IMR-90 (cell line): ENCODE results near the gene UBL7.

Experiments
- CHD1 ChIP-seq: IDR thresholded peaks from 2 replicates; pipeline ENCODE4 v1.6.1; 2012; ENCODE audit warnings: low read depth, low read length, improper control_type of control experiment
- CTCF ChIP-seq: conservative IDR thresholded peaks from 2 replicates; pipeline ENCODE4 v1.5.1; 2012; ENCODE audit warnings: mild to moderate bottlenecking, low read depth, low read length, improper control_type of control experiment
- MAFK ChIP-seq: IDR thresholded peaks from 2 replicates; pipeline ENCODE4 v1.6.1; 2012; ENCODE audit warnings: low read depth, low read length, improper control_type of control experiment
- NFE2L2 ChIP-seq: fragments of 150-350 bp; IDR thresholded peaks from 2 replicates; pipeline ENCODE4 v1.6.1; 2016; ENCODE audit warnings: low read depth, mild to moderate bottlenecking, low read length
- POLR2A ChIP-seq: IDR thresholded peaks from 2 replicates; pipeline ENCODE4 v1.6.1; 2012; ENCODE audit warnings: mild to moderate bottlenecking, low read depth, low read length
- RFX5 ChIP-seq: IDR thresholded peaks from 2 replicates; pipeline ENCODE4 v1.8.0; 2012; ENCODE audit warnings: low read depth, mild to moderate bottlenecking, low read length, moderate library complexity
- SMC3 ChIP-seq: fragments of 150-350 bp; IDR thresholded peaks from 2 replicates; pipeline ENCODE4 v1.6.1; 2016; ENCODE audit warnings: low read depth, mild to moderate bottlenecking, antibody characterized with exemption, low read length, moderate library complexity
- USF2 ChIP-seq: fragments of 150-350 bp; IDR thresholded peaks from 2 replicates; pipeline ENCODE4 v1.6.1; 2017; ENCODE audit warnings: mild to moderate bottlenecking, antibody characterized with exemption, low read length, low read depth

- TF ChIP-seq MAFK (no peak), CHD1 (no peak), CTCF (no peak), SMC3 (no peak), POLR2A (no peak), RFX5 (no peak), USF2 (no peak), NFE2L2 (no peak)
Observed at GRCh38 chr15:74398183-74398582, 62.8 kb downstream of the UBL7 start.
